Lower leg skin (tissue), 3 donors: ENCODE data around the gene MRM3.
"Not testable (repeated sequence)": the region's sequence is repeated elsewhere in the genome, so short reads cannot be mapped to it uniquely, and the experiment has no call there.

Experiments used
- POLR2A ChIP-seq, 2 donors: fragments of 450-650 bp; IDR thresholded peaks; one replicate each; pipeline ENCODE4 v1.6.1; 2016 to 2017; ENCODE audit warnings: antibody characterized with exemption in 2 of 2, mild to moderate bottlenecking in 1 of 2, moderate library complexity in 1 of 2
- TF ChIP-seq, protein P1 (sequence below), 3 donors: fragments of 450-650 bp; IDR thresholded peaks; one replicate each; pipeline ENCODE4 v1.5.1; 2016; ENCODE audit warnings: antibody characterized with exemption in 3 of 3, mild to moderate bottlenecking in 3 of 3, moderate library complexity in 2 of 3

DNA sequence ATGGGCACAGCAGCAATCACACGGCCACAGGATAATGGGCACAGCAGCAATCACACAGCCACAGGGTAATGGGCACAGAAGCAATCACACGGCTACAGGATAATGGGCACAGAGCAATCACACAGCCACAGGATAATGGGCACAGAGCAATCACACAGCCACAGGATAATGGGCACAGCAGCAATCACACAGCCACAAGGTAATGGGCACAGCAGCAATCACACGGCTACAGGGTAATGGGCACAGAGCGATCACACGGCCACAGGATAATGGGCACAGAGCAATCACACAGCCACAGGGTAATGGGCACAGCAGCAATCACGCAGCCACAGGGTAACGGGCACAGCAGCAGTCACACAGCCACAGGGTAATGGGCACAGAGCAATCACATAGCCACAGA is 32.8 kb upstream of the MRM3 start:
- TF ChIP-seq, protein P1, sequence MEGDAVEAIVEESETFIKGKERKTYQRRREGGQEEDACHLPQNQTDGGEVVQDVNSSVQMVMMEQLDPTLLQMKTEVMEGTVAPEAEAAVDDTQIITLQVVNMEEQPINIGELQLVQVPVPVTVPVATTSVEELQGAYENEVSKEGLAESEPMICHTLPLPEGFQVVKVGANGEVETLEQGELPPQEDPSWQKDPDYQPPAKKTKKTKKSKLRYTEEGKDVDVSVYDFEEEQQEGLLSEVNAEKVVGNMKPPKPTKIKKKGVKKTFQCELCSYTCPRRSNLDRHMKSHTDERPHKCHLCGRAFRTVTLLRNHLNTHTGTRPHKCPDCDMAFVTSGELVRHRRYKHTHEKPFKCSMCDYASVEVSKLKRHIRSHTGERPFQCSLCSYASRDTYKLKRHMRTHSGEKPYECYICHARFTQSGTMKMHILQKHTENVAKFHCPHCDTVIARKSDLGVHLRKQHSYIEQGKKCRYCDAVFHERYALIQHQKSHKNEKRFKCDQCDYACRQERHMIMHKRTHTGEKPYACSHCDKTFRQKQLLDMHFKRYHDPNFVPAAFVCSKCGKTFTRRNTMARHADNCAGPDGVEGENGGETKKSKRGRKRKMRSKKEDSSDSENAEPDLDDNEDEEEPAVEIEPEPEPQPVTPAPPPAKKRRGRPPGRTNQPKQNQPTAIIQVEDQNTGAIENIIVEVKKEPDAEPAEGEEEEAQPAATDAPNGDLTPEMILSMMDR (IDR thresholded peaks at IDR 0.05) = not testable (repeated sequence)
- not testable (repeated sequence) for TF ChIP-seq POLR2A (IDR thresholded peaks at IDR 0.05)
